GM12872 (cell line): ENCODE results near the gene DMXL1.

Source experiments
- TF ChIP-seq, protein P1 (sequence below): IDR thresholded peaks from 3 replicates; pipeline ENCODE4 v1.5.1; 2011; ENCODE audit warnings: low read depth, mild to moderate bottlenecking, low read length, moderate library complexity; ENCODE audit not compliant: insufficient read depth

Gene DMXL1

DNA sequence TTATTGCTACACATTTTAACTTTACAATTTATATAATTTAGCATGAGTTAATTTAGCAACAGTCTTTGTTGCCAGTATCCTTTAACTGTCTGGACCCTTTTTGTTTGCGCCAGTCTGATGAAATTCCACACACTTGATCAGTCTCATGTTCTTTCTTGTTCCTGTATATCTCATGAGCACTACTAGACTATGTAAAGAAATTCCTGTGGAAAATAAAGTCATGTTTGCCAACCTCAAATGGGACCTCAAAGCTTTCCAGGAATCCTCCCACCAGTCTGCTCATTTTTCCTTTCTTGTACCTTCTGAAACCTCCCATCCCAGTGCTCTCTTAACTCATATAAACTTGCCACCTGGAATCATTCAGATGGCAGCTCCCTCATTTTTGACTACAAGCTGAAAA lies 8.0 kb downstream of the DMXL1 start:
- TF ChIP-seq, protein P1, sequence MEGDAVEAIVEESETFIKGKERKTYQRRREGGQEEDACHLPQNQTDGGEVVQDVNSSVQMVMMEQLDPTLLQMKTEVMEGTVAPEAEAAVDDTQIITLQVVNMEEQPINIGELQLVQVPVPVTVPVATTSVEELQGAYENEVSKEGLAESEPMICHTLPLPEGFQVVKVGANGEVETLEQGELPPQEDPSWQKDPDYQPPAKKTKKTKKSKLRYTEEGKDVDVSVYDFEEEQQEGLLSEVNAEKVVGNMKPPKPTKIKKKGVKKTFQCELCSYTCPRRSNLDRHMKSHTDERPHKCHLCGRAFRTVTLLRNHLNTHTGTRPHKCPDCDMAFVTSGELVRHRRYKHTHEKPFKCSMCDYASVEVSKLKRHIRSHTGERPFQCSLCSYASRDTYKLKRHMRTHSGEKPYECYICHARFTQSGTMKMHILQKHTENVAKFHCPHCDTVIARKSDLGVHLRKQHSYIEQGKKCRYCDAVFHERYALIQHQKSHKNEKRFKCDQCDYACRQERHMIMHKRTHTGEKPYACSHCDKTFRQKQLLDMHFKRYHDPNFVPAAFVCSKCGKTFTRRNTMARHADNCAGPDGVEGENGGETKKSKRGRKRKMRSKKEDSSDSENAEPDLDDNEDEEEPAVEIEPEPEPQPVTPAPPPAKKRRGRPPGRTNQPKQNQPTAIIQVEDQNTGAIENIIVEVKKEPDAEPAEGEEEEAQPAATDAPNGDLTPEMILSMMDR: no peak

DNA sequence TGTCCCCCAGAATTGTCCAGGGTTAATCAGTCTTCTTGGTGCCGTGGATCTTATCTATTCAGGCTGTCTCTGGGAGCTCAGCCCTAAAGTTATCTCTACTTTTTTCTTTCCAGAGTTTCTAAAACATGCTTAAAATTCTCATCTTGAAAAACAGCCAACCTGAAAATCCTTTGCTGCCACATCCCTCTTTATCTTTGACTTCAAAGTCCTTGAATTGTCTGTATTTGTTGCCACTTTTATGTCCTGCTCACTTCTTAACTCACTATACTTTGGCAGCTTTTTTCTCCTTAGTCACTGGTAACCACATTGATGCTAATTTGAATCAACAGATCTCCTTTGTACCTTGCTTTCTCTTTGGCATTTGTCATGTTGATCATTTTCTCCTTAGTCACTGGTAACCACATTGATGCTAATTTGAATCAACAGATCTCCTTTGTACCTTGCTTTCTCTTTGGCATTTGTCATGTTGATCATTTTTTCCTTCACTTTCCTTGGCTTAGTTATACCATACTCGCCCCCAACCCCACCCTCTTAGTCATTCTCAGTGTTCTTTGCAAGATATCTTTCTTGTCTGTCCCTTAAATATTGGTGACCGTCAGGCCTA lies 8.5 kb downstream of the DMXL1 start:
- TF ChIP-seq, protein P1: no peak

DNA sequence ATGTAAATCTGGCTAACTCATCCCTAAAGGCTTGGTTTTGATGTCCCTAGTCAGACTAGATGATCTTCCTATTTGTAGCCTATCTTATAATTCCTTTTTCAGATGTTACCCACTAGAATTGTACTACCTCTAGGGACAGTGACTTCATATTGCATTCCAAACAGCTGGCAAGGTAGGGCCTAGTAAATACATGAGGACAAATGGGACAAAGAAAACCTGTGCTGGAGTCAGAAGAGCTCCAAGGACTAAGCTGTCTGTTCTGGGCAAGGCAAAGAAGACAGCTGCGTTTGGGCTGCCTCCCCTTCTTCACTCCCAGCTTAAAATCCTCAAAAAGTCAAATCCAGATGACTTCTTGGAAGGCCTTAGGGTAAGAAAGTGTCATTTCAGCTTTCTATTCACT lies 10.0 kb downstream of the DMXL1 start:
- TF ChIP-seq, protein P1: no peak

DNA sequence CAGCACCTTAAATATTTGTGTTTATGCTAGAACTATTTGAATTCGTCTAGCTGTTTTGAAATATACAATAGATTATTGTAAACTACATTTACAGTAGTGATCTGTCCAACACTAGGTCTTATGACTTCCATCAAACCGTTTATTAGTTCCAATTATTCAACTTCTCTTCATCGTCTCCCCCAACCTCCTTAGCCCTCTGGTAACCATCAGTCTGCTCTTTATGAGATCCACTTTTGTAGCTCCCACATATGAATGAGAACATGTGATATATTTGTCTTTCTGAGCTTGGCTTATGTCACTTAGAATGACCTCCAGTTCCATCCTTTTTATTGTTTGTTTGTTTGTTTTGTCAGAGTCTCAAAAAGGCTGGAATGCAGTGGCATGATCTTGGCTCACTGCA lies 11.8 kb downstream of the DMXL1 start:
- TF ChIP-seq, protein P1: no peak

DNA sequence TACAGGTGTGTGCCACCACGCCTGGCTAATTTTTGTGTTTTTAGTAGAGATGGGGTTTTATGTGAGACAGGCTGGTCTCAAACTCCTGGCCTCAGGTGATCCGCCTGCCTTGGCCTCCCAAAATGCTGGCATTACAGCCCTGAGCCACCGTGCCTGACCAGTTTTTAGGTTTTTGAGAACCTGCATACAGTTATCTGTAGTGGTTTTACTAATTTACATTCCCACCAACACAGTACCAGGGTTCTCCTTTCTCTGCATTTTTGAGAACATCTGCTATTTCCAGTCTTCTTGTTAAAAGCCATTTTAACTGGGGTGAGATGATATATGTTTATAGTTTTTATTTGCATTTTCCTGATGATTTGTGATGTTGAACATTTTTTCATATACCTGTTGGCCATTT lies 12.8 kb downstream of the DMXL1 start:
- TF ChIP-seq, protein P1: no peak

DNA sequence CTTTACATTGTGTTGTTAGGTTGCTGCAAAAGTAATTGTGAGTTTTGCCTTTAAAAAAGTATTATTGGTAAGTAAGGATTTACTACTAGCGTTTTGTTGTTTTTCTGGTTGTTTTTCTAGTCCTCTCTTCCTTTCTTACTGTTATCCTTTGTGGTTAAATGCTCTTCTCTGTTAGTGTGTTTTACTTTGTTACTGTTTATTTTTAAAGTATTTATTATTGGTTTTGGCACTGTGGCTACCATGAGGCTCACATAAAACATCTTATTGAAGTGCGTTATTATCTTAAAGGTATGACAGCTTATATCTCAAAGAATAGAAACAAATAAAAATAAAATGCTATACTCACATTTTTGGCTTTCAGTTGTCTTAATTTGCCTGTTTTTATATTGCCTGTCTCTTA lies 17.6 kb downstream of the DMXL1 start:
- TF ChIP-seq, protein P1: no peak

DNA sequence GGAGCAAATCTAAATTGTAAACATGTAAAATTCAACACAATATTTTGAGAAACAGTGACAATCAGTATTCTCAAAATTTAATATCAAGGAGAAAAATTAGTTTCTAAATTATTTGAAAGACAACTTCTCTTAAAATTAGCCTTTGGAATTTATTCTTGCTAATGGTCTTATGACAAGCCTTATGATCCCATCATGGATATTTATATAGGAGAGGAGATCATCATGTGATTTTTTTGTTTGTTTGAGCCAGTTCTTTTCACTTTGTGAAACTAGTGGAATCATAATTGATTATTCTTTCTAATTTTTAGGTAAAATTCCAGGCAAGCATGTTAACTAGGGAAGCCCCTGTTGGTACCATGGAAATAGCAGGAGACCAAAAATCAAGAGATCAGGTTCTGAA lies 24.7 kb downstream of the DMXL1 start:
- TF ChIP-seq, protein P1: no peak
